HS-5 (cell line): Measurements from ENCODE around the gene TMEM135.
"Not testable (repeated sequence)": the region's sequence is repeated elsewhere in the genome, so short reads cannot be mapped to it uniquely, and the experiment has no call there.

Experiments used
- DNase-seq: peaks from one replicate; pipeline ENCODE4 v3.0.0-alpha.2; 2012; ENCODE audit warnings: low read depth

Gene TMEM135

DNA sequence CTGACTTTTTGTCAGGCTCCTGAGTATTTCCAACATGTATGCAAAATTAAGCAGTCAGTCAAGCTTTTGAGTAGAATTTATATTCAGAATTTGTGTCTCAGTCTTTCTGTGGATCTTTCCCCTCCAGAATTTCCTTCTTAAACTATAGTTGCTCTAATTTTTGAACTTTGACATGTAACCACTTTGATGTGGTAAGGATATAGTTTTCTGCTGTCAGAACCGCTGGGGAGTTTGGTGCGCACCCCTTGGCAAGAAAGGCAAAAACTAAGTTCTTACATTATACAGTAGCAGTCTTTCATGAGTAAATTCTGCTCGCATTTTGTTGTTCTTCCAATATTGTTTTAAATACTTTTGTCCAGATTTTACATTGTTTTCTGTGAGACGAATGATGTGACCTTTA lies 105.9 kb downstream of the TMEM135 start:
- no peak for DNase-seq

GRCh38 chr11:87144252-87144651 lies 106.5 kb downstream of the TMEM135 start:
- DNase-seq, result no peak

- DNase-seq, result no peak
These were observed 111.0 kb downstream of the TMEM135 start for GRCh38 chr11:87148749-87149148.

GRCh38 chr11:87149782-87150181 lies 112.0 kb downstream of the TMEM135 start:
- DNase-seq, result not testable (repeated sequence)

DNA sequence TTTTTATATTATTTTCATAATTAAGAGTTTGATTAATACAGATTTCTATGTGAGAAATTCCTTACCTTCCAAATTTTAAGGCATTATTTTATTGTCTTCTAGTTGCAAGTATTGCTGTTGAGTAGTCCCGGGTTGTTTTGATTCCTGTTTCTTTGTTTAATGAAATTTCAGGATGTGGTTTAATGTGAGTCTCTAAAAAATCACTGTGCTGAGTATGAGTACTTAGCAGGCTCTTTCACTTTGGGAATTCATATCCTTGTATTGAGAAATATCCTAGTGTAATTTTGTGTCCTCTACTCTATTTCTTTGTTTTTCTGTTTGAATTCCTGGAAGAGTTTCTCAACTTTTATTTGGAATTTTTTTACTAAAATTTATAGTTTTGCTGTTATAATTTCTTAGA lies 113.2 kb downstream of the TMEM135 start:
- no peak for DNase-seq

DNA sequence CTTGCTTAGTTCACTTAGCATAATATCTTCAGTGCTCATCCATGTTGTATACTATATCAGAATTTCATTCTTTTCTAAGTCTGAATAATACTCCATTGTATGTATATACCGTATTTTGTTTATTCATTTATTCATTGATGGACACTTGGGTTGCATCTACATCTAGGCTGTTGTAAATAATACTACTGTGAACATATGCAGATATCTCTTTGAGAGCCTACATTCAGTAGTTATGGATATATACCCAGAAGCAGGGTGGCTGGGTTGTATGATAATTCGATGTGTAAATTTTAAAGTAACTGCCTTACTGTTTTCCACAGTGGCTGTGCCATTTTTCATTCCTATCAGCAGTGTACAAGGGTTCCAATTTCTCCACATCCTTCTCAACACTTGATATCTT lies 116.5 kb downstream of the TMEM135 start:
- DNase-seq, result no peak

DNA sequence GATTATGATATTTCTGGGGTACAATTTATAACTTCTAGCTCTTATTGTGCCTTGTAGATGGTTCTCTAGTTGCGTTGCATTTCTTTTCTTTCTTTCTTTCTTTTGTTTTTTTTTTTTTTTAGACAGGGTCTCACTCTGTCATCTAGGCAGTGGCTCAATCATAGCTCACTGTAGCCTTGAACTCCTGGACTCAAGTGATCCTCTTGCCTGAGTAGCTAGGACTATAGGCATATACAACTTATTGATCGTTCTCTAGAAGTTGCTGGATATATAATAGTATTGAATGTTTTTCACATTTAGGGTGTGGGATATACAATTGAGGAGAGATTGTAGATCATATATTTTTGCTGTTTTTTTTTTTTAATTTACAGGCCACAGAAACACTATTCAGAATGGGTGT lies 119.2 kb downstream of the TMEM135 start:
- DNase-seq, result no peak

GRCh38 chr11:87169076-87169475 lies 131.3 kb downstream of the TMEM135 start:
- DNase-seq, result not testable (repeated sequence)

DNA sequence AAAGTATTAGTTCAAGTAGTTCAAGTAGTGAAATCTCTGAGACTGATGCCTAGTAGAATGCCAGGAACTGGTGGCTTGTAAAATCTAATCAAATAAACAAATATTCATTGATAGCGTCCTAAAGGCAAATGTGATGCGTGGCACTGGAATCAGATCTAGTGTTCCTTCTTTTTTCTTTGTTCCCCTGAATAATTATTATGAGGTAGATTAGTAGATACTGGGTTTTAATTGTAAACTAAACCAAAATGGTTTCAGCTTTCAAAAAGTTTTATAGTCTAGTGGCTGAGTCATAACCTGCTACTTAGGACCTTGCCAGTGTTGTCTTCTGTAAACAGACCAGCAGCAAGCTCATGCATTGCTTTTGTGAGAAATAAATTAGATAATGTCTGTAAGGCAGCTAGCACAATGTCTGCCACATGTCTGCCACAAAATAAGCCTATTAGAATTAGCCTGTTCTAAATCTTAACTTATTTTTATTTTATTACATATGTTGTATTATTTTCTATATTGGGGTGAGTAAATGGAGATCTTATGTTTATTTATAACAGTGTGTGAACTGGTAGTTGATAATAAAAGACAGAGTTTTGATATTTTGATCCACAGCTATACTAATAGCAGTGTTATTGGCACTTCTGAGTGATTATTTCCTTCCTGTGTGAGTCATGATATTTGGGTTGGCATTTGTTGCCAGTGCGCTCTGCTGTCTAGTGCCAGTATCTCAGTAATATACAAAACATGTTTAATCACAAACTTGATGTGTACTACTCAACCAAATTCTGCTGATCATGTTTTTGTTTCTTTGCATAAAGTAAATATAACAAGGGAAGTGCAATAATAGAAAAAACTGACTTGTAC lies 135.7 kb downstream of the TMEM135 start:
- no peak for DNase-seq

DNA sequence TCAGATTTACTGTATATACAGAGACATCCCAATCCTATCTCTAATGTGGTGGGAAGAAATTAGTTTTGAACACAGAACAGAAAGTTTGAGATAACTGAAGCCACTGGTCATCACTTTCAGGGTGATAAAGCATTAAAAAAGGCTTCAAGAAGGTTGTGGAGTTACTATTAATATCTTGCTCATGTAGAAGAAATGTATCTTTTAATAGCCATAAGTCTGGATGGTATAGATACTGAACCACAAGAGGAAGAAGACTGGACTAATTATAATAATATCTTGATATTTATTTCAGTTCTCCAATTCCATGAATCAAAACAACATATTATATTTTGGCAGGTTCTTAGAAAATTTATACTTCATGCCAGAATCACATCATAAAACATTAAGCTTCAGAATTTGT lies 137.1 kb downstream of the TMEM135 start:
- DNase-seq, result no peak

- peak; percentile 31 for DNase-seq
These were observed 138.3 kb downstream of the TMEM135 start for GRCh38 chr11:87176044-87176443.

DNA sequence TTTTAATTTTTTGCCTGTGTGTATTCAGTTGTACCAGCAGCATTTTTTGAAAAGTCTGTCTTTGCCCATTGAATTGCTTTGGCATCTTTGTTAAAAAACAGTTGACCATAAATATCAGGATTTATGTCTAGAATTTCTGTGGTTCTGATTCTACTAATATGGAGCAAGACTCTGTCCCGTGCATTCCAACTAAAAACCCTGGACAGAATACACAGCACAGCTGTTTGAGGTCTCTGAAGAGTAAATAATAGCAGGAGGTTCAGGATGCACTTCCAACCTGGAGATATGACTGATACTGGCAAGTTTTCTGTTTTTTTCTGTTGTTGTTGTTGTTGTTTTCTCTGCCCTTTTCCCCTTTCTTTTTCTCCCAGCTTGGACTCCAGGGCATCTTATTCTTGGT lies 141.9 kb downstream of the TMEM135 start:
- no peak for DNase-seq

DNA sequence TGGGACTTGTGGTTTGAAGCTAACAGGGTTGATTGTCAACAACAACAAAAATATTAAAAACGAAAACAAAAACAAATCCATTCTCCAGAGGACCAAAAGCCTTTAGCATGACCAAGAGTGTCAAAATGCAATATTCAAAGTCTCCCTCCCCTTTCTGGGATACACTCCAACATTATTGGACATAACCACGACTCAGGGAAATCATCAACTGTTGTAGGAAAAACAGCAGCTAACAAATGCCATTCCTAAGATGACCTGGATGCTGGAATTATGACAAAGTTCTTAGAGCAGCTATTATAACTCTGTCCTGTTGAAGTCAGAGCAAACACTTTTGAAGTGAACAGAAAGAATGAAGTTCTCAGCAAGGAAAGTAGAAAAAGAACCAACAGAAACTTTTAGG lies 143.0 kb downstream of the TMEM135 start:
- DNase-seq, result no peak

- no peak for DNase-seq
These were observed 143.4 kb downstream of the TMEM135 start for GRCh38 chr11:87181143-87181542.

DNA sequence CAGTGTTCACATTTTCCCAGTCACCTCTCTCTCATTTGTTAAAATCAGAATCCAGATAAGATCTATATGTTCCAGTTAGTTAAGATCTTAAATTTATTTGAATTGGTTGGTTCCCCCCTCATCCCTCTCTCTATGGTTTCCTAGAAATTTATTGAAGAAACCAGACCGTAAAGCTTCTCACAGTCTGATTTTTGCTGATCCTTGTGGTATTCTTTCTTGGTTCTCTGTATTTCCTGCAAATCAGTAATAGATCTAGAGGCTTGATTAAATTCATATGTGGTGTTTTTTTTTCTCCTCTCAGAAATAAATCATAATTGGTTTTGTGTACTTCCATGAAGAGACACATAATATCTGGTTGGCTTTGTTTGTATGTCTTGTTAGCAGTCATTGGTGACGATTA lies 147.5 kb downstream of the TMEM135 start:
- DNase-seq, result no peak

GRCh38 chr11:87187076-87187475 lies 149.3 kb downstream of the TMEM135 start:
- no peak for DNase-seq

DNA sequence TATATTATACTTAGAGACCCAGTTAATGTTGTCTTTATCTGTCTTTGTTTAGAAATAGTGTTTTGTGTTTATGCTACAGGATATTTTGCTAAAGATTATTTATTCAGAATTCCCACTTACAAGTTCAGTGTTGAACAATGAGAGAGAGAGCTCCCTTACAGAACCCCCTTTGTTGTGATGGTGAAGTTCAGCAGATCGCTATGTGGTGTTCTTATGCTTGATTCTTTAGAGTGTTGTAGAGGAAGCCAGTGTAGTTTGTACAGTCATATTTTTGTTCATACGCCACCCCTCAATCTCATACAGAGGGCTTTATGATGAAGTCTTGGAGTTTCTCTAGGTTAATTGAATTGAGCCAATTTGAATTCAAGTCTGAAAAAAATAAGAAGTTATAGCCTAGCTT lies 150.2 kb downstream of the TMEM135 start:
- DNase-seq, result no peak

DNA sequence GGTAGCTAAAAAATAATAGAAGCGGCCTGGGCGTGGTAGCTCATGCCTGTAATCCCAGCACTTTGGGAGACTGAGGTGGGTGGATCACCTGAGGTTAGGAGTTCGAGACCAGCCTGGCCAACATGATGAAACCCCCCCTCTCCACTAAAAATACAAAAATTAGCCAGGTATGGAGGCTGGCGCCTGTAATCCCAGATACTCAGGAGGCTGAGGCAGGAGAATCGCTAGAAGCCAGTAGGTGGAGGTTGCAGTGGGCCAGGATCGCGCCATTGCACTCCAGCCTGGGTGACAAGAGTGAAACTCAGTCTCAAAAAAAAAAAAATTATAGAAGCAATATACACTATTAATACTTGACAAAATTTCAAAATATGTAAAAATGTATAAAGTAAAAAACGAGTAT lies 150.7 kb downstream of the TMEM135 start:
- not testable (repeated sequence) for DNase-seq

- not testable (repeated sequence) for DNase-seq
These were observed 151.2 kb downstream of the TMEM135 start for GRCh38 chr11:87188921-87189320.

GRCh38 chr11:87190071-87190470 lies 152.3 kb downstream of the TMEM135 start:
- no peak for DNase-seq

- DNase-seq, result no peak
These were observed 156.2 kb downstream of the TMEM135 start for GRCh38 chr11:87193756-87194470.

DNA sequence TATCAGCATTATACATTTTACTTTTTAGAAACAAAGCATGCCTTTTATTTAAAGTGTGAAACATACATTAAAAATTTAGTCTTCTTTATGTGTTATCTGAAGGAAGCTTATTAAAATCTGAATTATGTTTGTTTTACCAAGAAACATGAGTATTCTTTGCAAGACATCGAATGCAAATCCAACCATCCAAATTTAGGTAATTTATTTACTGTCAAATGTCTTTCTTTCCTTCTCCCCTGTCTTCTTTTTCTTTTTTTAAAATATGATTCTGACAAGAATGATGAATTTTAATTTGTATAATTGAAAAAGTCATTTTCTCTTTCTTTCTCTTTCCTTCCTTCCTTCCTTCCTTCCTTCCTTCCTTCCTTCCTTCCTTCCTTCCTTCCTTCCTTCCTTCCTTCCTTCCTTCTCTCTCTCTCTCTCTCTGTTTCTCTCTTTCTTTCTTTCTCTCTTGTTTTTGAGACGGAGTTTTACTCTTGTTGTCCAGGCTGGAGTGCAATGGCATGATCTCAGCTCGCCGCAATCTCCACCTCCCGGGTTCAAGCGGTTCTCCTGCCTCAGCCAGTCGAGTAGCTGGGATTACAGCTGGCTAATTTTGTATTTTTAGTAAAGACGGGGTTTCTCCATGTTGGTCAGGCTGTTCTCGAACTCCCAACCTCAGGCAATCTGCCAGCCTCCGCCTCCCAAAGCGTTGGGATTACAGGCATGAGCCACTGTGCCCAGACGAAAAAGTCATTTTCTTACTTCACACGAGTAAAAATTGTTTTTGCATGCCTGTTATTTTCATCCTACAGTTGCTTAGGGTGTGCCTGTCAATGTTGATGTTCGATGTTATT lies 157.5 kb downstream of the TMEM135 start:
- no peak for DNase-seq
